Muscle of arm (tissue), 12 donors: Measurements from ENCODE around the gene CNTFR. TPM values are rescaled to one million over a fixed set of nuclear protein-coding genes. Genes with fewer than 3 reads are reported as not detected.

Source experiments
- DNase-seq: peaks from one replicate; pipeline ENCODE4 v3.0.0-alpha.2; 2013
- polyA plus RNA-seq, 12 donors: library from polyadenylated mRNA; unstranded; fragments of 120-200 nt; gene quantifications; one replicate each; pipeline ENCODE4 v1.2.1, GENCODE V29; 2013; ENCODE audit not compliant: insufficient read length in 12 of 12

CNTFR gene
- polyA plus RNA-seq, 12 donors = 32.6 to 79.2 (median 56.4) TPM; not detected in 1

DNA sequence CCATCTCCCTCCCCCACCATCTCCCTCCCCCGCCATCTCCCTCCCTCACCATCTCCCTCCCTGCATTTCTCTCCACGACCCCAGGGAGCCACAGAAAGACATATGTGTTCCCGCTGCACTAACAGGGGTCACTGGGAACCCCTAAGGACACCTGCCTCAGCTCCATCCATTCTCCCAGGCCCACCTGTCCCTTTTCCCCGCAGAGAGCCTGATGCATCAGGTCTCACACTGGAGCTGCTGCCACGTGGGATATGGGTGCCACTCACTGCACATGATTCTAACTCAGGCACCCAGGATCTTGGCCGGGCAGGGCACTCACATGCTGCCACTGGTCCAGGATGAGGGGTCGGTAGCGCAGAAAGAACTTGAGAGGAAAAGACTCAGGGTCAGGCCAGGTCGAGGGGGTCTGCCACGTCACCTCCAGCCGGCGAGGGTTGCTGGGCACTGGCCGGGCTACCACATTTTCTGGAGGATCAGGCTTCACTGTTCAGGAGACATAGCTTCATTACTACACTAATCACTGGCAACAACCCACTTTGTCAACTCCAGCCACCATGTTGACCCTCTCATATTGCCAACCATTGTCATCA, 33.5 kb downstream of the CNTFR start:
- no peak for DNase-seq

GRCh38 chr9:34555500-34555899, 34.0 kb downstream of the CNTFR start:
- DNase-seq = no peak

GRCh38 chr9:34555002-34555348, 34.5 kb downstream of the CNTFR start:
- no peak for DNase-seq

DNA sequence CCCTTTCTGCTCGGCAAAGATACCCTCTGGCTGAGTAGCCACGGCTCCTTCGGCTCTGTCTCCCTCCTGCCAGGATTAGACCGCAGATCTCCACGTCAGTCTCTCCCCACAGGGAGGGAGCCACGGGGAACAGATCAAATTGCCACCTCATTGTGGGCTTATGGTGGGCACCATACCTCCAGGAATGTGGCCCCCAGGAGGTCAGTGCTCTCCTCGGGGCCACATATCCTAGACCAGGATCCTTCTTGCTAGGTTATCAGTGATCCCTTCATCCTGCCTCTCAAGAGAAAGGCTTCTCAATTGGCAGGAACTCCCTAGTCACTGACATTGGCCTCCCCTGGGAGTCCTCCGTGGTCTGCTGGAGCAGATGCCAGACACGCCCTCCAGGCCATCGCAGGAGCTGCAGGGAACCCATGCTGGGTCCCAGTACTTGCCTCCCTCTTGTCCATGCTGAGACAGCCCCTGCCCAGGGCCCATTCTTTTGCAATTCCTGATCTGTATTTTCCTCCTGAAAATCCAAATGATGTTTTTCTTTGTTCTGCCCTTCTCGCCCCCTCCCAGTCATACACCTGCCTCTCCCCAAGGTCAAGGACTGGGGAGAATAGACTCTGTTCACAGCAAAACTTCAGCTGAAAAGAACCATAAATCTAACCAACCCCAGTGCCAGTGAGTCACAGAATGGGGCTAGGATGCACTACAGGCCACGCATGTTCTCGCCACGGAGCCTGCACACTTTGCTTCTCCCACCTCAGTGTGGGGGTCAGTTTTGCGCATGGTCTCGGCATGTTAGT, 35.1 kb downstream of the CNTFR start:
- no peak for DNase-seq

DNA sequence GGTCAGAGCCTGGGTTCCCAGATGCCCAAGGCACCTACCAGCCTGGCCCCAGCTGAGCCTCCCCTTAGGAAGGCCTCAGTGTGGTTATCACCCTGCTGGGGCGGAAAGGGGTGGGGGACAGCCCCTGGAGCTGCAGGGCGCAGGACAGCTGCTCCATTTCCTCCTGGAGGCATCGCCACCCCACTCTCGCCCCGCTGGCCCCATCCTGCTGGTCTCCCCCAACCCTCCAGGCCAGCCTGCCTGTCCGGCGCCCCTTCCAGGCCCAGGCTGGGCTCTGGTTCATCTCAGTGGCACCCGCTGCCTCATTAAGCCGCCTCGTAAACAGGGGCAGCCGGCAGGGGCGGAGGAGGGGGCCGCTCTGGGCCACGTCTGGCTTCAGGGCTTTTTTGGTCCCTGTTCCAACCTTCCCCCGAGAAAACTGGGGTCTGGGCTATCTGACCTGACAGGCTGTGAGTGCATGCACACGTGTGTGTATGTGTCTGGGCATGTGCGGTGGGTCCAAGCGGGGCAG, 36.0 kb downstream of the CNTFR start:
- DNase-seq = no peak

DNA sequence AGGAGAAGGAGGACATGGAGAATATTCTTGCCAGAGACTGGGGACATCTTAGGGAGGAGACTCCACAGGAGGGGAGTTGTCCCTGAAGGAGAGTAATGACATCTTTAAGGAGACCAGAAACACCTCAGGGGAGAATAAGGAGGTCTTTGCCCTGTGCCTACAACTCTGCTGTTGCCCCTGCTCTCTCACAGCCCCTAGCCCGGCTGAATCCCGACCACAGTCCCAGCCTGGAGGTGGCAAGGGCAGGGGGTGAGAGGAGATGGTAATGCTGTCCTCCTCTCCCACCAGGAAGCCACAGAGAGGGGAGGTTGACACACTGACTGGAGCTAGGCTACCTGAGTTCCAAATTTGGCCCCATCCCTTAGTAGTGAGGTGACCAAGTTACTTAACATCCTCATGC, 36.5 kb downstream of the CNTFR start:
- no peak for DNase-seq

DNA sequence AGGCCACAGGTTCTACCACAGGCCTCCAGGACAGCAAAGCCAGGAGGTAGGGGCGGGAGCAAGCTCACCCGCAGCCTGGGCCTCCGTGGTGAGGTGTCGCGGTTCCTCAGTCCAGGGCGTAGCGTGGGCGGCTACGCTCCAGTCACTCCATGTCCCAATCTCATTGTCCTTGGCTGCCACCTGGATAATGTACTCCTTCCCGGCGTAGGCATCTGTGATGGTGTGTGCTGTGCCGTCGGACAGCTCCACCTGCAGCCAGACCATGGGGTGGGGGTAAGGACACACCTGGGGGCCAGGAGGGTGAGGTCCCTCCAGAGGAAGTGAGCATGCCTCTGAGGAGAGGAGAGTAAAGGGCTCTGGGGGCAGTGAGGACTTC, 36.9 kb downstream of the CNTFR start:
- DNase-seq = no peak

- no peak for DNase-seq
These were observed 37.5 kb downstream of the CNTFR start for GRCh38 chr9:34551751-34552605.

DNA sequence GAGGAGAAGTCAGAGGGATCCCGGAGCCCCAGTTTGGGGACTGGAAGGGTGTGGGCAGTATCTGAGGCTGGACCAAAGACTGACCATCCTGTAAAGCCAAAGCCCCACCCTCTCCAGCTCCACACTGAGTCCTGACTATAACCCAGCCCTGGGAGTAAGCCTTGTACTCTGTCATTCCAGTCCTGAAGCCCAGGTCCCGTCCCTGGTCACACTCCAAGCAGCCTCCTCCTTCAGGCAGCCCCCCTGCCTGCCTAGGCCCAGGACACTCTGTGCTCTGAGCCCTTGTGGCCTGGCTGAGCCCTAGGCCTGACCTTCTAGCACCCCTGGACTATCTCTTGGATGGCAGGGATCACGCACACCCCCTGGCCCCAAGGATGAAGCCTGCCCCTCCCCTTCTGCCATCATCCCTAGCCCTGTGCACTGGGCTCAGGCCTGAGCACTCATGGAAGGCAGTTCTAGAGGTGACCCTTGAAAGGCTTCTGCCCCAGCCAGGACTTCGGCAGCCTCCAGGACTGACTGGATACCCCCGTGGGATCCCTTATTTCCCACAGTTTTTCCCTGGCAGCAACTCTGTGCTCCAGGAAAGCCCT, 38.7 kb downstream of the CNTFR start:
- no peak for DNase-seq

DNA sequence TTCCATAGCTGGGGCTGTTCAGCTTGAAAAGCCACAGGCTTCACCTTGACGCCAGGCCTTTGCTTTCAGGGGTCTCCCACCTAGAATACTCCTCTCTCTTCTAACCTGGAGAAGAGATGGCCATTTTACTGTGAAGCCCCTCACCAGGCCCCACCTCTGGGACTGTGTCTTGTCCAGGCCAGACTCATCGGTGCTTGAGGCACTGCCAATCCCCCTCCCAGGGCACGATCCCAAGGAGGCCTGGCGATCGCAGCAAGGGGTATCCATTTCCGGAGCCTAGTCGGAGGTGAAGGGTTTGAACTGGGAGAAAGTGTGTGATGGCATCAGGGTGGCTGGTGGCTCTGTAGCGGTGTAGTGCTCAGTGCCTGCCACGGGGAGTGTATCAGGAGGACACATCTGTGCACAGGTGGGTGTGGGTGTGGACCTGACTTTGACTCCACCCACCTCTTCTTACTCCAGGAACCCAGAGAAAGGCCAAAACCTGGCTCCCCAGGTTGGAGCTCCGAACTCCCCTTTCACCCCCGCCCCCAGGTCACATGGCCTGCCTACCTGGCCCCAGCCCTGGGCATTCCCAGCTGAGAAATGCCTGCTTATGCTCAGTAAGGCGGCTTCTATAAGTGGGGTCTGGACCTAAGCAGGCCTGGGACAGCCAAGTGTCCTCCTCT, 39.4 kb downstream of the CNTFR start:
- DNase-seq = no peak

- no peak for DNase-seq
These were observed 40.2 kb downstream of the CNTFR start for GRCh38 chr9:34549407-34549732.

- peak; percentile 77 for DNase-seq
These were observed 41.4 kb downstream of the CNTFR start for GRCh38 chr9:34547960-34548611.

DNA sequence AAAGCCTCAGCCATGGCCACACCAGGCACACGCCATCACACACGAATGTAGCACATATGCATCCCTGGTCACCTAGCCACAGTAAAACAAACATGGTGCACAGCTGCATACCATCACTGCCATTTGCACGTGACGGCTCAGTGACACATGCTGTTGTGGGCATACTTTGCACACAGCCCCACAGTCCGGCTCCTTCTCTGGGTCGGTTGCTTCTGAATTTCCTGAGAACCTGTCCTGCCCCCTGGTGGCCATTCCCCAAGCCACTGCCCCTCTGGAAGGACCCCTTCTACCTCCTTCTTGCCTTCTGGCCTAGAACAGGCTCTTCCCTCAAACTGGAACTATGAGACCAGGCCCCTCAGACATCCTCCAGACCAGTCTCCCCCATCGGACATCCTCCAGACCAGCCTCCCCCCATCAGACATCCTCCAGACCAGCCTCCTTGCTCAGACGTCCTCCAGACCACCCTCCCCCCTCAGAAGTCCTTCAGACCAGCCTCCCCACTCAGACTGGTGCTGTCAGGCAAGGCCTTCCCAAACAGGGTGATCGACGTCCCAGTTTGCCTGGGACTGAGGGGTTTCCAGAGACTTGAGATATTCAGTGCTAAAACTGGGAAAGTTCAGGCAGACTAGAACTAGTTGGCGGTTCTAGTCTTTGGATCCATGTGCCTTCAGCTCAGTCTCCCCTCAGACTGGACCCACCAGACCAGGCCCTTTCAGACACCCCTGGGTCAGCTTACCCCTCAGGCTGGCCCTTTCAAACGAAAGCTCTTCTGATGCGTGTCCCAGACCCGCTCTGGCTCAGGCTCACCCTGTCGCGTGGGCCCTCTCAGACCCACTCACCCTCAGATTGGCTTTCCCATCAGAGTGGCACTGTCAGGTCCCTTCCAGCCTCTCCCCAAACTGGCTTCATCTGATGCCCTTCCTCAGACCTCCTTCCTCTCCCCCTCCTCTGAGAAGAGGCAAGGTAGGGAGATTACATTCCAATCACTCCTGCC, 42.4 kb downstream of the CNTFR start:
- peak; percentile 52 for DNase-seq

GRCh38 chr9:34546102-34546833, 43.3 kb downstream of the CNTFR start:
- no peak for DNase-seq

DNA sequence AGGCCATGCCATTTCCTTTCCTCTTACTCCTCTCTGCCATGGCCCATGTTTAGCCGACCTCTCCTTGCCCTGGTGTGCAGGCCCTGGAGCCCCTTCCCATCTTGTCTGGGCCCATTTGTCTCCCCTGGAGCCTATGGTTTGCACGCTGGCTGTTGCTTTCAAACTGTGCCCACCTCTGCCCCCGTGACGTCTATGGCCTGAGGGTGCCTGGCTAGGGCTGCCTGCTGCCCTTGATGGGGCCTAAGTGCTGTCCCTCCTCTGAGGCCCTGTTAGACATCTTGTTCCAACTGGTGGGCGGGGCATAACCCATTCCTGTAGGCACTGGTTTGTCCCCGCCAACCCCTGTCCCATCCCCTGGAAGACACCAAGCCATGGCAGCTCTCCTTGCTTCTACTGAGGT, 44.0 kb downstream of the CNTFR start:
- no peak for DNase-seq

- DNase-seq = no peak
These were observed 45.5 kb downstream of the CNTFR start for GRCh38 chr9:34544035-34544434.

DNA sequence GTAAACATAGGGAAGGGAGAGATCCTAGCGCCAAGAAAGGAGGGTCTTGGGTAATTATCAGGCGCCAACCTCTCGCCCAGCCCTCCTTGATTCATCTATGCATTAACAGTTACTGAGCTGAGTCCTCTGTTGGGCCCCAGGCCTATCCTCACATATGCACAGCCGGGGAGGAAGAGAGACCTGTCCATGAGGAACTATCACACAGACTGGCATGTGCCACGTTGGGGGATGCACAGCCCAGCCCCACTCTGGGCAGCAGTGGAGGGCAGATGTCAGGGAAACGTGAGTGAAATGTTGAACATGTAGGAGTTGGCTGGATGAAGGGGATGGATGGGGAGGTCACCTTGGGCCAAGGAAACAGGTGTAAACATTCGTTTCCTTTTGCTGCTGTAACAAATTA, 48.0 kb downstream of the CNTFR start:
- DNase-seq = no peak

GRCh38 chr9:34540827-34541226, 48.7 kb downstream of the CNTFR start:
- DNase-seq = no peak

DNA sequence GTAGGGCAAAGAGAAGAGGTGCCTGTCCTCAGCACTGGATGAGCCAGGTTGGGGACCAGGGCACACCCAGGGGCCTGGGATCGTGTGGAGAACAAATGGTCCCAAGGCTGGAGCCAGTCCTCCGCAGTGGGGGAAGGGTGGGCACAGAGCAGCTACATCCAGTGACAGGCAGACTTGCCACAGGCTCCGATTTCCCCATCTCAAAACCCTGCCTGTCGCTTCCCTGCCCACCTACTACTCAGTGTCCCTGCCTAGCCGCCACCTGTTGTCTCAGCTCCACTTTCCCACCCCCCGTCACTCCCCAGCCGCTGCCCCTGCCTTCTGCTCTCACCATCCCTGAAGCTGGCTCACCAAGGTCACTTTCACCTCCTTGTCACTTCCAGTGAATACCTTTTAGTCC, 52.8 kb downstream of the CNTFR start:
- DNase-seq = no peak
